A549 (cell line): ENCODE data around the gene PRKG1. TPM values are rescaled to one million over a fixed set of nuclear protein-coding genes. Genes with fewer than 3 reads are reported as not detected.
A peak's percentile ranks its signal among the peaks of the same experiment; 100 is the strongest.

ENCODE experiments used
- ATAC-seq, 2 experiments: fragments of 200-7000 bp in 1 of 2; fragments of >200 bp in 1 of 2; cut with Nextera tagmentation in 1 of 2; cut with Tn5 transposase in 1 of 2; 3 replicates each; pipeline versions ENCODE4 v1.8.0 to v1.9.1; 2018 to 2020; ENCODE audit warnings: mild to moderate bottlenecking in 1 of 2, moderate library complexity in 1 of 2
- CTCF ChIA-PET: fragments of 300-600 bp; sonication (Branson Sonifier 250); formaldehyde crosslinking; extraction: SDS; loops from one replicate; lab custom pipeline; 2021; ENCODE audit warnings: antibody characterized with exemption, inconsistent platforms; lab: Yijun Ruan, JAX
- POLR2A ChIA-PET: fragments of 350-600 bp; formaldehyde crosslinking; extraction: SDS; loops from one replicate; lab custom pipeline; 2021; ENCODE audit warnings: antibody characterized with exemption, inconsistent platforms; lab: Yijun Ruan, JAX
- DNase-seq, 2 experiments: peaks; one replicate each; pipeline versions ENCODE4 v3.0.0 to v3.0.0-alpha.2; 2011 to 2016; ENCODE audit warnings: low read depth in 1 of 2, low spot score in 1 of 2
- FAIRE-seq: peaks from 2 replicates; lab custom pipeline; 2011; peaks lifted over from hg19 to GRCh38; lab: Jason Lieb, UNC
- H3K27ac ChIP-seq, 2 experiments: fragments of >200 bp; sonication (Bioruptor Twin); formaldehyde crosslinking; 3 replicates each; pipeline ENCODE4 v1.5.1; 2016 to 2017
- H3K4me1 ChIP-seq: fragments of >200 bp; sonication (Bioruptor Twin); formaldehyde crosslinking; 3 replicates; pipeline ENCODE4 v1.6.1; 2016
- H3K4me2 ChIP-seq: fragments of >200 bp; sonication (Bioruptor Twin); formaldehyde crosslinking; 3 replicates; pipeline ENCODE4 v1.6.1; 2016
- H3K4me3 ChIP-seq: fragments of >200 bp; sonication (Bioruptor Twin); formaldehyde crosslinking; 3 replicates; pipeline ENCODE4 v1.5.1; 2016
- H3K9me3 ChIP-seq: fragments of >200 bp; sonication (Bioruptor Twin); formaldehyde crosslinking; 3 replicates; pipeline ENCODE4 v1.6.1; 2016
- CBX2 ChIP-seq: fragments of 200-600 bp; sonication (generic); IDR thresholded peaks from 2 replicates; pipeline ENCODE4 v1.6.1; 2016; ENCODE audit warnings: low read depth, mild to moderate bottlenecking, borderline replicate concordance
- CBX8 ChIP-seq: fragments of 200-600 bp; sonication (generic); IDR thresholded peaks from 2 replicates; pipeline ENCODE4 v1.6.1; 2016
- CEBPB ChIP-seq, 2 experiments: fragments of >200 bp in 1 of 2; sonication (Bioruptor Twin) in 1 of 2; formaldehyde crosslinking in 1 of 2; IDR thresholded peaks; 2 replicates each; pipeline ENCODE4 v1.6.1; 2012 to 2016
- CHD2 ChIP-seq: fragments of 150-350 bp; IDR thresholded peaks from 2 replicates; pipeline ENCODE4 v1.6.1; 2014; ENCODE audit warnings: low read length; ENCODE audit not compliant: partially characterized antibody
- EHF ChIP-seq: fragments of 250-450 bp; sonication (Bioruptor Pico); IDR thresholded peaks from 2 replicates; pipeline ENCODE4 v1.5.0; 2020; ENCODE audit warnings: mild to moderate bottlenecking
- EHMT2 ChIP-seq: fragments of 200-600 bp; sonication (generic); IDR thresholded peaks from 2 replicates; pipeline ENCODE4 v1.6.1; 2016; ENCODE audit warnings: antibody characterized with exemption, low read depth, mild to moderate bottlenecking, moderate library complexity
- ELK1 ChIP-seq: fragments of 150-350 bp; IDR thresholded peaks from 2 replicates; pipeline ENCODE4 v1.6.1; 2014; ENCODE audit warnings: low read depth, mild to moderate bottlenecking, low read length
- EP300 ChIP-seq, 2 experiments: fragments of >200 bp; sonication (Bioruptor Twin); formaldehyde crosslinking; IDR thresholded peaks; 2 replicates in 1 of 2; 3 replicates in 1 of 2; pipeline ENCODE4 v1.6.1; 2016 to 2017
- ESRRA ChIP-seq: fragments of 150-350 bp; IDR thresholded peaks from 2 replicates; pipeline ENCODE4 v1.6.1; 2014; ENCODE audit warnings: mild to moderate bottlenecking, low read length, borderline replicate concordance
- FOSB ChIP-seq: fragments of 250-450 bp; sonication (Bioruptor Pico); IDR thresholded peaks from 2 replicates; pipeline ENCODE4 v1.5.0; 2020; ENCODE audit warnings: mild to moderate bottlenecking, moderate library complexity
- FOXS1 ChIP-seq: fragments of 250-450 bp; sonication (Bioruptor Pico); IDR thresholded peaks from 2 replicates; pipeline ENCODE4 v1.5.0; 2020; ENCODE audit warnings: mild to moderate bottlenecking, moderate library complexity
- GATA3 ChIP-seq: IDR thresholded peaks from 2 replicates; pipeline ENCODE4 v1.6.1; 2012; ENCODE audit warnings: borderline replicate concordance
- HDAC2 ChIP-seq: fragments of 200-600 bp; sonication (generic); IDR thresholded peaks from 2 replicates; pipeline ENCODE4 v1.6.1; 2016
- HOXA7 ChIP-seq: fragments of 250-450 bp; sonication (Bioruptor Pico); IDR thresholded peaks from 2 replicates; pipeline ENCODE4 v1.5.0; 2020; ENCODE audit warnings: mild to moderate bottlenecking, moderate library complexity
- HOXB13 ChIP-seq: fragments of 250-450 bp; sonication (Bioruptor Pico); IDR thresholded peaks from 2 replicates; pipeline ENCODE4 v1.5.0; 2020; ENCODE audit warnings: low read depth, mild to moderate bottlenecking, moderate library complexity
- JUN ChIP-seq, 2 experiments: fragments of >200 bp; sonication (Bioruptor Twin); formaldehyde crosslinking; IDR thresholded peaks; 2 replicates in 1 of 2; 3 replicates in 1 of 2; pipeline ENCODE4 v1.6.1; 2016 to 2017
- JUNB ChIP-seq: fragments of >200 bp; sonication (Bioruptor Twin); formaldehyde crosslinking; IDR thresholded peaks from 2 replicates; pipeline ENCODE4 v1.6.1; 2016
- KDM1A ChIP-seq: fragments of 200-600 bp; sonication (generic); IDR thresholded peaks from 2 replicates; pipeline ENCODE4 v1.6.1; 2016; ENCODE audit warnings: low read depth, mild to moderate bottlenecking
- KDM5A ChIP-seq: fragments of 200-600 bp; sonication (generic); IDR thresholded peaks from 2 replicates; pipeline ENCODE4 v1.6.1; 2016; ENCODE audit warnings: antibody characterized with exemption, mild to moderate bottlenecking
- MAFK ChIP-seq: fragments of 450-650 bp; IDR thresholded peaks from 2 replicates; pipeline ENCODE4 v1.6.1; 2014; ENCODE audit not compliant: partially characterized antibody
- NFE2L2 ChIP-seq: fragments of 150-350 bp; conservative IDR thresholded peaks from 2 replicates; pipeline ENCODE4 v1.6.1; 2014; ENCODE audit warnings: low read length
- NPAS2 ChIP-seq: fragments of 250-450 bp; sonication (Bioruptor Pico); IDR thresholded peaks from 2 replicates; pipeline ENCODE4 v1.8.0; 2022; ENCODE audit warnings: mild to moderate bottlenecking, moderate library complexity, borderline replicate concordance
- PHF8 ChIP-seq: fragments of 200-600 bp; sonication (generic); IDR thresholded peaks from 2 replicates; pipeline ENCODE4 v1.6.1; 2016; ENCODE audit warnings: low read depth, mild to moderate bottlenecking, antibody characterized with exemption, moderate library complexity, borderline replicate concordance
- RAD21 ChIP-seq, 2 experiments: fragments of >200 bp in 1 of 2; sonication (Bioruptor Twin) in 1 of 2; formaldehyde crosslinking in 1 of 2; IDR thresholded peaks in 1 of 2; conservative IDR thresholded peaks in 1 of 2; 2 replicates in 1 of 2; 3 replicates in 1 of 2; pipeline ENCODE4 v1.6.1; 2012 to 2018; ENCODE audit warnings: inconsistent platforms in 1 of 2
- RARB ChIP-seq: fragments of 250-450 bp; sonication (Bioruptor Pico); IDR thresholded peaks from 2 replicates; pipeline ENCODE4 v1.8.0; 2021; ENCODE audit warnings: mild to moderate bottlenecking, moderate library complexity
- RCOR1 ChIP-seq: fragments of 150-350 bp; IDR thresholded peaks from 2 replicates; pipeline ENCODE4 v1.6.1; 2014; ENCODE audit warnings: antibody characterized with exemption, low read length, low read depth
- RNF2 ChIP-seq: fragments of 200-600 bp; sonication (generic); IDR thresholded peaks from 2 replicates; pipeline ENCODE4 v1.6.1; 2016; ENCODE audit warnings: low read depth, mild to moderate bottlenecking, antibody characterized with exemption, moderate library complexity, borderline replicate concordance
- SMC3 ChIP-seq: fragments of >200 bp; sonication (Bioruptor Twin); formaldehyde crosslinking; IDR thresholded peaks from 3 replicates; pipeline ENCODE4 v1.6.1; 2018; ENCODE audit warnings: inconsistent platforms
- SREBF2 ChIP-seq: fragments of 450-650 bp; IDR thresholded peaks from 2 replicates; pipeline ENCODE4 v1.6.1; 2014; ENCODE audit warnings: mild to moderate bottlenecking, moderate library complexity
- TFCP2L1 ChIP-seq: fragments of 250-450 bp; sonication (Bioruptor Pico); IDR thresholded peaks from 2 replicates; pipeline ENCODE4 v1.5.0; 2021; ENCODE audit warnings: mild to moderate bottlenecking
- USF2 ChIP-seq: fragments of 450-650 bp; IDR thresholded peaks from 2 replicates; pipeline ENCODE4 v1.6.1; 2014; ENCODE audit warnings: antibody characterized with exemption
- ZC3H11A ChIP-seq: fragments of 450-650 bp; IDR thresholded peaks from 2 replicates; pipeline ENCODE4 v1.6.1; 2014; ENCODE audit warnings: antibody characterized with exemption, mild to moderate bottlenecking
- ZSCAN20 ChIP-seq: fragments of 250-450 bp; sonication (Bioruptor Pico); IDR thresholded peaks from 2 replicates; pipeline ENCODE4 v1.8.0; 2022; ENCODE audit warnings: mild to moderate bottlenecking, moderate library complexity
- WGBS: methylation state at CpG from one replicate; pipeline ENCODE4 v1.1.6; 2017; ENCODE audit errors: missing lambda C conversion rate; 5-methylcytosine and 5-hydroxymethylcytosine counted together
- polyA plus RNA-seq, 4 experiments: library from polyadenylated mRNA; depleted of rRNA in 3 of 4; stranded (reverse); fragments of >200 nt; fragmentation: RNase III in 1 of 4; extraction: RNeasy Plus Mini Kit Qiagen cat#74134 plus additional on column Dnase treatment in 1 of 4; gene quantifications; 2 replicates in 3 of 4; 3 replicates in 1 of 4; pipeline ENCODE4 v1.2.3, GENCODE V29; 2011 to 2017
- TF ChIP-seq, protein P1 (sequence below): fragments of >200 bp; sonication (Bioruptor Twin); formaldehyde crosslinking; IDR thresholded peaks from 2 replicates; pipeline ENCODE4 v1.6.1; 2016
- TF ChIP-seq, protein P2 (sequence below): IDR thresholded peaks from 2 replicates; pipeline ENCODE4 v1.6.1; 2012; ENCODE audit warnings: low read depth, borderline replicate concordance
- TF ChIP-seq, protein P3 (sequence below): fragments of >200 bp; sonication (Bioruptor Twin); formaldehyde crosslinking; IDR thresholded peaks from 3 replicates; pipeline ENCODE4 v1.6.1; 2016
- TF ChIP-seq, protein P4 (sequence below): IDR thresholded peaks from 2 replicates; pipeline ENCODE4 v1.6.1; 2012

The PRKG1 gene
- polyA plus RNA-seq, 2 of the 4 experiments (the other 2 are of a cell fraction) = not detected

DNA sequence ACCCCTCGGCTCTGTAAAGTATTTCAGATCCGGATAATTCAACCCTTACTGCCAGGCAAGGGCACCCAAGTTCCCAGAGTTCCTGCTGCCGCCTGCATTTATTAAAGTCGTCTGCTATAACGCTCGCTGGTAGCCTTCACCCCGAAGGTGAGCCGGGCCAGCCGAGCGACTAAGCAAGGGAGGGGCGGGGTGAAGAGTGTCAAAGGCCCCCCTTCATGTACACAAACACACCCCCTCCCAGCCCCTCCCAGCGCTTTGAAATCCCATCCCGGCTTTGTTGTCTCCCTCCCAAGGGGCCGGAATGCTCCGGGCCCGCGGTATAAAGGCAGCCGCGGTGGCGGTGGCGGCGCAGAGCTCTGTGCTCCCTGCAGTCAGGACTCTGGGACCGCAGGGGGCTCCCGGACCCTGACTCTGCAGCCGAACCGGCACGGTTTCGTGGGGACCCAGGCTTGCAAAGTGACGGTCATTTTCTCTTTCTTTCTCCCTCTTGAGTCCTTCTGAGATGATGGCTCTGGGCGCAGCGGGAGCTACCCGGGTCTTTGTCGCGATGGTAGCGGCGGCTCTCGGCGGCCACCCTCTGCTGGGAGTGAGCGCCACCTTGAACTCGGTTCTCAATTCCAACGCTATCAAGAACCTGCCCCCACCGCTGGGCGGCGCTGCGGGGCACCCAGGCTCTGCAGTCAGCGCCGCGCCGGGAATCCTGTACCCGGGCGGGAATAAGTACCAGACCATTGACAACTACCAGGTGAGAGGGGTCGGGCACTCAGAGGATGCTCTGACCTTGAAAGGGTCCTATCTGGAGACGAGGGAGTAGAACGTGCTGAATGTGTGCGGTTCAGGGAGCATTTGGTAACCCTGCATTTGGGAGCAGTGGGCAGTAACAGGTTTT, 1239.9 kb downstream of the PRKG1 start, which contains the start of gene DKK1:
Gene DKK1, plus strand, starts transcription at position 349 of the 889 bp plus-strand sequence. Its CDS starts 154 bp downstream, at position 503.
- Histone ChIP-seq H3K9me3 (no peaks in the 10 kb centered on the region), H3K4me3 (peak within 1 kb of the TSS; percentile 83), H3K27ac (peak within 1 kb of the TSS; percentile 89 to 94), H3K4me1 (peaks cover 36% of the 10 kb centered on the region), H3K4me2 (peak within 1 kb of the TSS; percentile 72)
- ATAC-seq (peak; percentile 79 to 84), DNase-seq (peak; percentile 93 to 95), FAIRE-seq (no peak)
- WGBS = under 1% methylated on average over 53 of the region's 55 CpGs
- POLR2A ChIA-PET = interaction anchor here (0.6 to 3.6 kb wide), 9 partner anchors 129 to 253 kb away, joined by 3 to 44 read pairs (median 4); no protein-coding TSS in a partner anchor
- CTCF ChIA-PET = interaction anchor here (0.6 to 12.2 kb wide), 30 partner anchors 9 to 415 kb away, joined by 3 to 385 read pairs (median 5); no protein-coding TSS in a partner anchor
- no peak for TF ChIP-seq FOSB (CRISPR knock-in tag)
- TF ChIP-seq ZC3H11A = no peak; the same call in 1 of the 2 replicates
- 0 out of 2 replicates have a peak, but pooled peaks have one; percentile 45 for TF ChIP-seq RARB
- TF ChIP-seq TFCP2L1 (CRISPR knock-in tag) = peak; percentile 74; the same call in 1 of the 2 replicates
- TF ChIP-seq SREBF2 = no peak
- no peak for TF ChIP-seq CBX8
- no peak for TF ChIP-seq RCOR1
- TF ChIP-seq EHMT2 = no peak
- no peak for TF ChIP-seq ESRRA
- peak; percentile 86 to 94 for TF ChIP-seq JUN (IDR thresholded peaks at IDR 0.05)
- TF ChIP-seq SMC3 = peak; percentile 90
- TF ChIP-seq, protein P1, sequence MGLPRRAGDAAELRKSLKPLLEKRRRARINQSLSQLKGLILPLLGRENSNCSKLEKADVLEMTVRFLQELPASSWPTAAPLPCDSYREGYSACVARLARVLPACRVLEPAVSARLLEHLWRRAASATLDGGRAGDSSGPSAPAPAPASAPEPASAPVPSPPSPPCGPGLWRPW = no peak
- TF ChIP-seq CEBPB (IDR thresholded peaks at IDR 0.05) = no peak
- no peak for TF ChIP-seq NPAS2 (CRISPR knock-in tag)
- TF ChIP-seq HDAC2 = peak; percentile 45; the same call in 1 of the 2 replicates
- peak; percentile 33 for TF ChIP-seq JUNB
- no peak for TF ChIP-seq KDM1A
- peak; percentile 69 to 85 for TF ChIP-seq RAD21 (conservative IDR thresholded peaks at IDR 0.05 in 1 of 2, IDR thresholded peaks at IDR 0.05 in 1 of 2)
- peak; percentile 61 for TF ChIP-seq CHD2
- TF ChIP-seq, protein P2, sequence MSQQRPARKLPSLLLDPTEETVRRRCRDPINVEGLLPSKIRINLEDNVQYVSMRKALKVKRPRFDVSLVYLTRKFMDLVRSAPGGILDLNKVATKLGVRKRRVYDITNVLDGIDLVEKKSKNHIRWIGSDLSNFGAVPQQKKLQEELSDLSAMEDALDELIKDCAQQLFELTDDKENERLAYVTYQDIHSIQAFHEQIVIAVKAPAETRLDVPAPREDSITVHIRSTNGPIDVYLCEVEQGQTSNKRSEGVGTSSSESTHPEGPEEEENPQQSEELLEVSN = 0 out of 2 replicates have a peak, but pooled peaks have one; percentile 30
- TF ChIP-seq ELK1 = no peak
- no peak for TF ChIP-seq NFE2L2
- TF ChIP-seq EP300 (IDR thresholded peaks at IDR 0.05) = peak in 1 of 2 experiments; percentile 53; a peak in 2 of 5 replicates
- no peak; the same call in 1 of the 2 replicates for TF ChIP-seq KDM5A
- peak; percentile 32; the same call in 1 of the 2 replicates for TF ChIP-seq GATA3
- TF ChIP-seq PHF8 = peak; percentile 76; the same call in 1 of the 2 replicates
- TF ChIP-seq, protein P3, sequence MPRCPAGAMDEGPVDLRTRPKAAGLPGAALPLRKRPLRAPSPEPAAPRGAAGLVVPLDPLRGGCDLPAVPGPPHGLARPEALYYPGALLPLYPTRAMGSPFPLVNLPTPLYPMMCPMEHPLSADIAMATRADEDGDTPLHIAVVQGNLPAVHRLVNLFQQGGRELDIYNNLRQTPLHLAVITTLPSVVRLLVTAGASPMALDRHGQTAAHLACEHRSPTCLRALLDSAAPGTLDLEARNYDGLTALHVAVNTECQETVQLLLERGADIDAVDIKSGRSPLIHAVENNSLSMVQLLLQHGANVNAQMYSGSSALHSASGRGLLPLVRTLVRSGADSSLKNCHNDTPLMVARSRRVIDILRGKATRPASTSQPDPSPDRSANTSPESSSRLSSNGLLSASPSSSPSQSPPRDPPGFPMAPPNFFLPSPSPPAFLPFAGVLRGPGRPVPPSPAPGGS = peak; percentile 94
- TF ChIP-seq EHF (CRISPR knock-in tag) = no peak
- TF ChIP-seq ZSCAN20 (CRISPR knock-in tag) = no peak
- TF ChIP-seq FOXS1 = no peak
- no peak for TF ChIP-seq MAFK
- no peak for TF ChIP-seq HOXB13 (CRISPR knock-in tag)
- TF ChIP-seq CBX2 = no peak
- no peak for TF ChIP-seq HOXA7 (CRISPR knock-in tag)
- TF ChIP-seq, protein P4, sequence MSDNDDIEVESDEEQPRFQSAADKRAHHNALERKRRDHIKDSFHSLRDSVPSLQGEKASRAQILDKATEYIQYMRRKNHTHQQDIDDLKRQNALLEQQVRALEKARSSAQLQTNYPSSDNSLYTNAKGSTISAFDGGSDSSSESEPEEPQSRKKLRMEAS = peak; percentile 30; the same call in 1 of the 2 replicates
- no peak for TF ChIP-seq RNF2
- TF ChIP-seq USF2 = no peak
